ENCODE results near the gene CKLF. TPM values are rescaled to one million over a fixed set of nuclear protein-coding genes. Genes with fewer than 3 reads are reported as not detected.
A peak's percentile ranks its signal among the peaks of the same experiment; 100 is the strongest.

Gene CKLF, protein sequence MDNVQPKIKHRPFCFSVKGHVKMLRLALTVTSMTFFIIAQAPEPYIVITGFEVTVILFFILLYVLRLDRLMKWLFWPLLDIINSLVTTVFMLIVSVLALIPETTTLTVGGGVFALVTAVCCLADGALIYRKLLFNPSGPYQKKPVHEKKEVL
- total RNA-seq, result 10 to 100 TPM; 10.2 to 24.8 (median 17.5) TPM

DNA sequence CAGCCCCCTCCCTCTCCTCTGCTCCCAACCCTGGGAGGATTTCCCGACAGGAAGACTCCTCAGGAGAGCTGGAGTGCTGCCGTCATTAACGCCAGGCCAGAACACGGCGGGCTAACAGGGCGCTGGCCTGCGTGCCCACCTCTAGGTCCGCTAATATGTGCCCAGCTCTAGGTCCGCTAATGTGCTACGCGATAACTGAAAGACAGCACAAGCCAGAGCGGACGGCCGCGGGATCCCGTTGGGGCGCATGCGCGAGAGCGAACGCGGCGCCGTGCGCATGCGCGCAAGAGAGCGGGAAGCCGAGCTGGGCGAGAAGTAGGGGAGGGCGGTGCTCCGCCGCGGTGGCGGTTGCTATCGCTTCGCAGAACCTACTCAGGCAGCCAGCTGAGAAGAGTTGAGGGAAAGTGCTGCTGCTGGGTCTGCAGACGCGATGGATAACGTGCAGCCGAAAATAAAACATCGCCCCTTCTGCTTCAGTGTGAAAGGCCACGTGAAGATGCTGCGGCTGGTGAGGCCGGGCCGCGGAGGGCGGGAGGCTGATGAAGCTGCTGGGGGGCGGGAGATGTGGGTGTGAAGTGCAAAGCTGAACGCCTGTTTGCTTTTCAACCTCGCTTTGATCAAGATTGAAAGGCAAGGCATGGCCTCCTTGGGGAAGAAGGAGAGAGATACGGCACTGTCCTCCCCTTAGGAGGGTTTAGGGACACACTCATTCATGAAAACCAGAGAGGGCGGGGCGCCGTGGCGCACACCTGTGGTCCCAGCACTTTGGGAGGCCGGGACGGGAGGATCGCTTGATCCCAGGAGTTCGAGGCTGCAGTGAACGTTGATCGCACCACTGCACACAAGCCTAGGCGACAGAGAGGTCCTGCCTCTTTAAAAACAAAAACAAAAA is at the start of gene CKLF:
Gene CKLF, plus strand, starts transcription at position 291 of the 892 bp plus-strand sequence. Its CDS starts 140 bp downstream, at position 431.
- WGBS, 2 donors, result 4 to 9% methylated on average over 54 to 62 of the region's 63 CpGs
- no peak for TF ChIP-seq POLR2A (IDR thresholded peaks at IDR 0.05)
- TF ChIP-seq, protein P1, sequence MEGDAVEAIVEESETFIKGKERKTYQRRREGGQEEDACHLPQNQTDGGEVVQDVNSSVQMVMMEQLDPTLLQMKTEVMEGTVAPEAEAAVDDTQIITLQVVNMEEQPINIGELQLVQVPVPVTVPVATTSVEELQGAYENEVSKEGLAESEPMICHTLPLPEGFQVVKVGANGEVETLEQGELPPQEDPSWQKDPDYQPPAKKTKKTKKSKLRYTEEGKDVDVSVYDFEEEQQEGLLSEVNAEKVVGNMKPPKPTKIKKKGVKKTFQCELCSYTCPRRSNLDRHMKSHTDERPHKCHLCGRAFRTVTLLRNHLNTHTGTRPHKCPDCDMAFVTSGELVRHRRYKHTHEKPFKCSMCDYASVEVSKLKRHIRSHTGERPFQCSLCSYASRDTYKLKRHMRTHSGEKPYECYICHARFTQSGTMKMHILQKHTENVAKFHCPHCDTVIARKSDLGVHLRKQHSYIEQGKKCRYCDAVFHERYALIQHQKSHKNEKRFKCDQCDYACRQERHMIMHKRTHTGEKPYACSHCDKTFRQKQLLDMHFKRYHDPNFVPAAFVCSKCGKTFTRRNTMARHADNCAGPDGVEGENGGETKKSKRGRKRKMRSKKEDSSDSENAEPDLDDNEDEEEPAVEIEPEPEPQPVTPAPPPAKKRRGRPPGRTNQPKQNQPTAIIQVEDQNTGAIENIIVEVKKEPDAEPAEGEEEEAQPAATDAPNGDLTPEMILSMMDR (IDR thresholded peaks at IDR 0.05), result no peak

DNA sequence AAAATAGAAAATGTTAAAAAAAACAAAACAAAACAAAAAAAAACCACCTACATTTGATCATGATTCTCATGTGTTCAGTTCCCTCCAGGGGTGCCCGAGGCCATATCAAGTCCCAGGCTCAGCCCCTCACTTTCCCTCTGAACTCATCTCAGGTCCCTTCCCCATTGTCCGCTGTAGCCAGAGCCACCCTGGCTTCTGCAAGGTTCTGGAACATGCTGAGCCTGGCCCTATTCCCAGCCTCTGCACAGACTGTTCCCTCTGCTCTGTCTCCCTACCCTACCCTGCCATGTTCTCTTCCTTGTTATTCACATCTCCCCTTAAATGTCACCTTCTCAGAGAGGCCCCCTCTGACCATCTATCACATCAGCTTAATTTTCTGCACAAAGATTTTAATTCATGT is 49.3 kb upstream of the CKLF start:
- WGBS, 2 donors, result 45 to 52% methylated on average over 2 of the region's 2 CpGs
- TF ChIP-seq POLR2A (IDR thresholded peaks at IDR 0.05), result no peak
- TF ChIP-seq, protein P1 (IDR thresholded peaks at IDR 0.05), result no peak
- no peak overlapping the region for H3K4me3 ChIP-seq (ENCODE audit: low read depth, poor library complexity, severe bottlenecking)
- DNase-seq (ENCODE audit: low spot score in 2 of 2), result peak in 1 of 2 donors; percentile 86
- intact Hi-C loops (cut with DNase I; ENCODE audit: low total_unique reads), result no loop called here

More for the DNA sequence above, at the start of gene CKLF:
- peak within 1 kb of the TSS; percentile 44 for H3K4me3 ChIP-seq (ENCODE audit: low read depth, poor library complexity, severe bottlenecking)
- DNase-seq (ENCODE audit: low spot score in 2 of 2), result peak; percentile 85 to 96
- intact Hi-C loops (cut with DNase I; ENCODE audit: low total_unique reads), result no loop called here

DNA sequence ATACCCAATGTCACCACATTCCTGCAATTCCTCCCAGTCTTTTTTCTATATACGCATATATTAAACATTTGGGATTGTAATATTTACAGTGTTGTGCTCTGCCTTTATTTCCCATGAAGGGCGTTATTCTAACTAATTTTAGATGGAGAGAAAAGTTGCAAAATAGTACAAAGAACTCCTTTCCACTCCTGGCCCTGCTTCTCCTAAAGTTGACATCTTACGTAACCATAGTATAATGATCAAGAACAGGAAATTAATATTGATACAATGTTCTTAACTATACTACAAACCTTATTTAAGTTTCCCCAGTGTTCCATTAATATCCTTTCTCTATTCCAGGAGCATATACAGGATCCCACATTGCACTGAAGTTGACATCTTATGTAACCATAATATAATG is 48.8 kb upstream of the CKLF start:
- H3K4me3 ChIP-seq (ENCODE audit: low read depth, poor library complexity, severe bottlenecking), result no peak overlapping the region
- 79 to 85% methylated on average over 3 of the region's 3 CpGs for WGBS, 2 donors
- TF ChIP-seq POLR2A (IDR thresholded peaks at IDR 0.05), result no peak
- TF ChIP-seq, protein P1 (IDR thresholded peaks at IDR 0.05), result no peak
- no peak for DNase-seq (ENCODE audit: low spot score in 2 of 2)
- intact Hi-C loops (cut with DNase I; ENCODE audit: low total_unique reads), result no loop called here

- DNase-seq (ENCODE audit: low spot score in 2 of 2), result peak in 1 of 2 donors; percentile 58
- no peak overlapping the region for H3K4me3 ChIP-seq (ENCODE audit: low read depth, poor library complexity, severe bottlenecking)
- intact Hi-C loops (cut with DNase I; ENCODE audit: low total_unique reads), result no loop called here
- no peak for TF ChIP-seq POLR2A (IDR thresholded peaks at IDR 0.05)
- TF ChIP-seq, protein P1 (IDR thresholded peaks at IDR 0.05), result no peak
- WGBS, 2 donors, result 65 to 74% methylated on average over 4 of the region's 4 CpGs
These were observed 44.6 kb upstream of the CKLF start for GRCh38 chr16:66507731-66508239.

DNA sequence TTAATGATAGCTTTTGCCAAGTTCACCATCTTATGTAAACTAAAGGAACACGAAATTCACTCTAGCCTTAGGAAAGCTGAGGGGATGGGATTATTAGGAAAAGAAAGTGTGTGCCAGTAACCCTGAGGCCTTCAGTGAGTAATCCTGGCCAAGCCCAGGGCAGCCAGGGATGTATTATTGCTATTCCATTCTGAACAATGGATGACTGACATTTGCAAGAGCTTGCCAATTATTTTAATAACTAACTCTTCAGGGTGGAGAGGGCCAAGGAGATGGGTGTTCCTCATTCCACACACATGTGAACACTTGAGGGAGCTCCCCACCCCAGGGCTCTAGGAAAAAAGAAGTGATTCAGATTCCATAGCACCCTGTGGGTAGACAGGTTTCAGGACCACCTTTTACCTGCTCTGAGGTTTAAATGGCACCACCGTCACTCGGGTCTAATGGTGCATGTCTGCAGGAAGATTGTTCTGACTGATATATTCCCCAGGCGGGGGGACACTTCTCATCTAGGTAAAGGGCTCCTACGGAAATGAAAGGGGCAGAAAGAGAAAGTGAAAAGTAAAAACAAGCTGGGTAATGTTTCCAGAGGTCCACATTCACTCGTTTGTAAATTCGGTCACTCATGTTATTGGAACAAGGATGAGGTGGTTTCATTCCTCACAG is 44.0 kb upstream of the CKLF start:
- WGBS, 2 donors, result 43 to 46% methylated on average over 7 of the region's 7 CpGs
- DNase-seq (ENCODE audit: low spot score in 2 of 2), result peak in 1 of 2 donors; percentile 83
- intact Hi-C loops (cut with DNase I; ENCODE audit: low total_unique reads), result no loop called here
- TF ChIP-seq POLR2A (IDR thresholded peaks at IDR 0.05), result no peak
- TF ChIP-seq, protein P1 (IDR thresholded peaks at IDR 0.05), result no peak
- H3K4me3 ChIP-seq (ENCODE audit: low read depth, poor library complexity, severe bottlenecking), result no peak overlapping the region

Data from lower leg skin (tissue), 4 donors.